Fibroblast of the aortic adventitia (primary cell): Measurements from ENCODE around the gene PPP1R3D. TPM values are rescaled to one million over a fixed set of nuclear protein-coding genes. Genes with fewer than 3 reads are reported as not detected.

Experiments
- DNase-seq: peaks from one replicate; pipeline ENCODE4 v3.0.0-alpha.2; 2010; ENCODE audit warnings: low read depth
- H3K4me3 ChIP-seq: 2 replicates; pipeline ENCODE4 v1.5.1; 2011; ENCODE audit warnings: low read depth, mild to moderate bottlenecking, control low read depth, low read length, moderate library complexity
- total RNA-seq: library from RNA; depleted of rRNA; stranded (reverse); fragments of >200 nt; gene quantifications from 2 replicates; pipeline ENCODE4 v1.2.3, GENCODE V29; 2012; ENCODE audit warnings: low replicate concordance
- TF ChIP-seq, protein P1 (sequence below): IDR thresholded peaks from 2 replicates; pipeline ENCODE4 v1.5.1; 2011; ENCODE audit warnings: mild to moderate bottlenecking, low read length, control low read depth, inconsistent platforms; ENCODE audit not compliant: insufficient read depth

The PPP1R3D gene, protein sequence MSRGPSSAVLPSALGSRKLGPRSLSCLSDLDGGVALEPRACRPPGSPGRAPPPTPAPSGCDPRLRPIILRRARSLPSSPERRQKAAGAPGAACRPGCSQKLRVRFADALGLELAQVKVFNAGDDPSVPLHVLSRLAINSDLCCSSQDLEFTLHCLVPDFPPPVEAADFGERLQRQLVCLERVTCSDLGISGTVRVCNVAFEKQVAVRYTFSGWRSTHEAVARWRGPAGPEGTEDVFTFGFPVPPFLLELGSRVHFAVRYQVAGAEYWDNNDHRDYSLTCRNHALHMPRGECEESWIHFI
- 4.8 and 5.6 TPM in 2 replicates for total RNA-seq

DNA sequence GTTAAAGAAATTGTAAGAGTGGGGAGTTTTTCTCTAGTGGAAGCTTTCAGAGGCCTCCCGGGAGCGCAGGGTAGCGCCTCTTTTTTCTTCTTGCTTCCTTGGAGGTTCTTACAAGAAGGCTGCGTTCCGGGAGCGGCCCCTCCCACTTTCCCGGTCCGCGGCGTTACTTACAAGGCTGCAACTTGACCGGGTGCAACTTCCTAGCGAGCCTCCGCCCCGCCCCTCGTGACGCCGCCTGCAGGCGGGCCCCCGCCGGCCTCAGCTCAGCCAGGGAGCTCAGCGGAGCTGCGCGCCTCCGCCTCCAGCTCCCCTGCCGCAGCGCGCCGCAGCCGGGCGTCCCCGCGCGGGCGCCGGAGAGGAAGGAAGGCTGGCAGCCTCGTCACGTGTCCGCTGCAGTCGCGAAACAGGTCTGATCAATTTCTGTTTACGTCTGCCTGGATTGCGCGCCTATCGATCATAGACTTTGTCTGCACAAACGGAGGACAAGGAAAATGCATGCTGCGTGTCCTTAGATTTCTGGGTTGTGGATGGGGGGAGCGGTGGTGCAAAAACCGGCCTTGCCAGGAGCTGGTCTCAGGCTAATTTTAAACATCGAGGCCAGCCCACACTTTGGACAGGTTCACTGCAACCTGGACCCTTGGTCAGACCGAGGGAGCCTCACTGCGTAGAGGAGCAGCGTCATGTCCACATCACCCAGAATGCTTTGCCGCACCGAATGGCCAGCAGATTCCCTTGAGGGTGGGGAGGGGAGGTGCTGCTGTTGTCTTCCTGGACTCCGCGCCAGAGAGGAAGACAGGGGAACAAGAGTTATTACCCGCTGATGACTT, at the start of gene PPP1R3D, which contains the start of gene FAM217B:
Gene PPP1R3D (minus strand): TSS at position 177 of the 827 bp plus-strand sequence. CDS start 374 bp downstream, outside the sequence.
Gene FAM217B (plus strand): TSS at position 261 of the 827 bp plus-strand sequence. CDS start 3,555 bp downstream, outside the sequence.
- DNase-seq = peak; percentile 96
- TF ChIP-seq, protein P1, sequence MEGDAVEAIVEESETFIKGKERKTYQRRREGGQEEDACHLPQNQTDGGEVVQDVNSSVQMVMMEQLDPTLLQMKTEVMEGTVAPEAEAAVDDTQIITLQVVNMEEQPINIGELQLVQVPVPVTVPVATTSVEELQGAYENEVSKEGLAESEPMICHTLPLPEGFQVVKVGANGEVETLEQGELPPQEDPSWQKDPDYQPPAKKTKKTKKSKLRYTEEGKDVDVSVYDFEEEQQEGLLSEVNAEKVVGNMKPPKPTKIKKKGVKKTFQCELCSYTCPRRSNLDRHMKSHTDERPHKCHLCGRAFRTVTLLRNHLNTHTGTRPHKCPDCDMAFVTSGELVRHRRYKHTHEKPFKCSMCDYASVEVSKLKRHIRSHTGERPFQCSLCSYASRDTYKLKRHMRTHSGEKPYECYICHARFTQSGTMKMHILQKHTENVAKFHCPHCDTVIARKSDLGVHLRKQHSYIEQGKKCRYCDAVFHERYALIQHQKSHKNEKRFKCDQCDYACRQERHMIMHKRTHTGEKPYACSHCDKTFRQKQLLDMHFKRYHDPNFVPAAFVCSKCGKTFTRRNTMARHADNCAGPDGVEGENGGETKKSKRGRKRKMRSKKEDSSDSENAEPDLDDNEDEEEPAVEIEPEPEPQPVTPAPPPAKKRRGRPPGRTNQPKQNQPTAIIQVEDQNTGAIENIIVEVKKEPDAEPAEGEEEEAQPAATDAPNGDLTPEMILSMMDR = no peak
- H3K4me3 ChIP-seq = peak within 1 kb of the TSS; percentile 93

DNA sequence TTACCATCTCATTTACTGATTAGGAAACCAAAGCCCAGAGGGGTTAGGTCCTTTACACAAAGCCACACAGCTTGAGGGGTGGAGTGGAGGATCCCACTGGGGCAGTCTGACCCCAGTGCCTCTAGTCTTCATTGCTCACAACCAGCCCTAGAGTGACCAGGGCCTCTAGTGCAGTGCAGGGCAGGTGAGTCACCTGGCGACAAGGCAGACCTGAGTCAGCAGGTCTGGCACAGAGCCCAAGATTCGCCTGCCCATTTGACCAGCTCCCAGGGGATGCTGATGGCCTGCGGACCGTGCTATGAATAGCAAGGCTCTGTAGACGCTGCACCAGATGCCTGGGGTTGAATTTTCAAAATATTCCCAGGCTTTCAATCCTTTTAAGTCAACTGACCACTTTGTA, 48.0 kb upstream of the PPP1R3D start:
- TF ChIP-seq, protein P1 = no peak
- H3K4me3 ChIP-seq = no peak overlapping the region
- no peak for DNase-seq

DNA sequence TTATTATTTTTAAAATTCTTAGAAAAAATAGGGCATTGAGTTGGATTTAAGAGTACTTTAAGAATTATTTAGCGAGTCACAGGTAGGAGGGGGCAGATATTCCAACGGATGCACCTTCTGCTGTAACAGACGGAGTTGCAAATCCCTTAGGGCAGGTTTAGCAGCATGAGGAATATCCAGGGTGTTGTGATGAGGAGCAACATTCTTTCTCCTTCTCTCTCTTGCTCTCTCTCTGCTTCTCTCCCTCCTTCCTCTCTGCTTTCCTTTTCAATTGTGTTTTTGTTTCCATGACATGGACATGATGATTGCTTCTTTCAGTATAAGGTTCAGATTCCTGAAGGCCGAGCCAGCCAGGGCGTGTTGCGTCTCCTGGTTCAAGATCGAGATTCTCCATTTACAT, 47.0 kb upstream of the PPP1R3D start:
- TF ChIP-seq, protein P1 = no peak
- no peak for DNase-seq
- H3K4me3 ChIP-seq = no peak overlapping the region

DNA sequence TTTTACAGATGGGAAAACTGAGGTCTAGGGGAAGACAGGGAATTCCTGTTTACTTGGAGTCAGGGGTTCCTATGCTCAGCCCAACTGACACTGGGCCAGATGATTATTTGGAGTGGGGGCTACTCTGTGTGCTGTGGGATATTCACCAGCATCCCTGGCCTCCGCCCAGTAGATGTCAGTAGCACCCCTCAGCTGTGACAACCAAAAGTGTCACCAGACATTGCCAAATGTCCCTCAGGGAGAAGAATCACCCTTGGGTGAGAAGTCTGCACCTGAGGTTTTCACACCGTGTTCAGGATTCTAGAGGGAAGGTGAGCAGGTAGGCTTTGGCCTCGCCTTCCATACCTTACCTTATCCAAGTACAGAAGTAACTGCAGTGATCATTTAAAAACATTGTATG, 45.8 kb upstream of the PPP1R3D start:
- no peak overlapping the region for H3K4me3 ChIP-seq
- TF ChIP-seq, protein P1 = no peak
- no peak for DNase-seq

DNA sequence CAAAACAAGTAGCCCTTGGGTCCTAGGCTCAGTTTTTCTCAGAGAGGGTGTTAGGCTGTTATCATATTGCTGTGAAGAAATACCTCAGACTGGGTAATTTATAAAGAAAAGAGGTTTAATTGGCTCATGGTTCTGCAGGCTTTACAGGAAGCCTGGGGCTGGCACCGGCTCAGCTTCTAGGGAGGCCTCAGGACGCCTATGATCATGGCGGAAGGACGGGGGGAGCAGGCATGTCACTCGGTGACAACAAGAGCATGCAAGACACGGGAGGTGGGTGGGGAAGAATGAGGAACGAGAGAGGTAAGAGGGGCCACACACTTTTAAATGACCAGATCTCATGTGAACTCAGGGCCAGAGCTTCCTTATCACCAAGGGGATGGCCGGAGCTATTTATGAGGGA, 45.1 kb upstream of the PPP1R3D start:
- DNase-seq = no peak
- TF ChIP-seq, protein P1 = no peak
- no peak overlapping the region for H3K4me3 ChIP-seq

DNA sequence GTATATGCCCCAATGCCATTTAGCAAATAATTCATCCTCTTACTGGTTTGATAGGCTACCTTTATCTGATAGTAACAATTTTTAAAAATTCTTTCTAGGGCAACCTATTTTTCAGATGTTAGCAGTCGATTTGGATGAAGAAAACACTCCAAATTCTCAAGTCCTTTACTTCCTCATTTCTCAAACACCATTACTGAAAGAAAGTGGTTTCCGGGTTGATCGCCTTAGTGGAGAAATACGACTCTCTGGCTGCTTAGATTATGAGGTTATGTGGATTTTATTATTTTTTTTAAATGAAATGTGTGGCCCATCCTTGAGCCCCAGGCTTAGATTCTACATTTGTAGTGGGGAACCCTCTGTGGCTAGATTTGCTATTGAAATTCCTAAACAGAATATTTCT, 44.4 kb upstream of the PPP1R3D start:
- H3K4me3 ChIP-seq = no peak overlapping the region
- TF ChIP-seq, protein P1 = no peak
- no peak for DNase-seq
